HCT116 (cell line): ENCODE results near the gene TNN.

Experiments used
- CEBPB ChIP-seq: IDR thresholded peaks from 2 replicates; pipeline ENCODE4 v1.6.1; 2012; ENCODE audit warnings: low read depth
- CTCF ChIP-seq, 3 experiments: fragments of 200-600 bp in 1 of 3; sonication (generic) in 1 of 3; IDR thresholded peaks in 2 of 3; conservative IDR thresholded peaks in 1 of 3; 2 replicates each; pipeline ENCODE4 v1.5.1; 2012 to 2017; ENCODE audit warnings: low read depth in 2 of 3, low read length in 2 of 3, antibody characterized with exemption in 1 of 3, borderline replicate concordance in 1 of 3, control low read depth in 1 of 3, mild to moderate bottlenecking in 1 of 3, mixed read lengths in 1 of 3, mixed run types in 1 of 3, moderate library complexity in 1 of 3; ENCODE audit not compliant: insufficient read depth in 1 of 3
- EGR1 ChIP-seq: IDR thresholded peaks from 2 replicates; pipeline ENCODE4 v1.6.1; 2012; ENCODE audit warnings: low read depth
- ELF1 ChIP-seq: IDR thresholded peaks from 2 replicates; pipeline ENCODE4 v1.6.1; 2012; ENCODE audit warnings: low read depth, borderline replicate concordance
- EZH2phosphoT487 ChIP-seq: fragments of 200-600 bp; IDR thresholded peaks from 2 replicates; pipeline ENCODE4 v1.6.1; 2018; ENCODE audit warnings: antibody characterized with exemption, borderline replicate concordance
- POLR2A ChIP-seq: IDR thresholded peaks from 2 replicates; pipeline ENCODE4 v1.7.0; 2011; ENCODE audit warnings: borderline replicate concordance; ENCODE audit not compliant: insufficient read depth, insufficient read length; ENCODE audit errors: extremely low read depth
- POLR2AphosphoS5 ChIP-seq: IDR thresholded peaks from 2 replicates; pipeline ENCODE4 v1.6.1; 2011; ENCODE audit warnings: mild to moderate bottlenecking, low read depth, low read length, moderate library complexity
- SRF ChIP-seq: IDR thresholded peaks from 2 replicates; pipeline ENCODE4 v1.6.1; 2012; ENCODE audit warnings: low read depth
- ZNF274 ChIP-seq: fragments of 200-500 bp; sonication (Bioruptor generic); IDR thresholded peaks from 2 replicates; pipeline ENCODE4 v1.6.1; 2014; ENCODE audit warnings: mild to moderate bottlenecking, low read depth, low read length, inconsistent platforms

- no peak for TF ChIP-seq CTCF (IDR thresholded peaks at IDR 0.05 in 2 of 3, conservative IDR thresholded peaks at IDR 0.05 in 1 of 3; ENCODE audit: borderline replicate concordance in 1 of 3, insufficient read depth in 1 of 3, low read depth in 2 of 3, low read length in 2 of 3)
- TF ChIP-seq EGR1, result no peak
- TF ChIP-seq ZNF274, result no peak
- no peak for TF ChIP-seq CEBPB
- no peak for TF ChIP-seq ELF1
- no peak for TF ChIP-seq EZH2phosphoT487
- TF ChIP-seq SRF, result no peak
- no peak for TF ChIP-seq POLR2A
- TF ChIP-seq POLR2AphosphoS5, result no peak
Observed at GRCh38 chr1:175062339-175062738, 5.3 kb upstream of the TNN start.
